HG03095 (cell line): ENCODE measurements around the gene EID2B.

Source experiments
- ATAC-seq: cut with Tn5 transposase; IDR thresholded peaks from one replicate; pipeline ENCODE4 v1.9.1; 2021; ENCODE audit warnings: moderate library complexity; ENCODE audit not compliant: unreplicated experiment

Gene EID2B, protein sequence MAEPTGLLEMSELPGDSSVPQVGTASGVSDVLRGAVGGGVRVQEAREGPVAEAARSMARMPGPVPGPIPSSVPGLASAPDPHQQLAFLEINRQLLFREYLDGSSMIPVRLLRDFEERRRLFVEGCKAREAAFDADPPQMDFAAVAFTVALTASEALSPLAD

DNA sequence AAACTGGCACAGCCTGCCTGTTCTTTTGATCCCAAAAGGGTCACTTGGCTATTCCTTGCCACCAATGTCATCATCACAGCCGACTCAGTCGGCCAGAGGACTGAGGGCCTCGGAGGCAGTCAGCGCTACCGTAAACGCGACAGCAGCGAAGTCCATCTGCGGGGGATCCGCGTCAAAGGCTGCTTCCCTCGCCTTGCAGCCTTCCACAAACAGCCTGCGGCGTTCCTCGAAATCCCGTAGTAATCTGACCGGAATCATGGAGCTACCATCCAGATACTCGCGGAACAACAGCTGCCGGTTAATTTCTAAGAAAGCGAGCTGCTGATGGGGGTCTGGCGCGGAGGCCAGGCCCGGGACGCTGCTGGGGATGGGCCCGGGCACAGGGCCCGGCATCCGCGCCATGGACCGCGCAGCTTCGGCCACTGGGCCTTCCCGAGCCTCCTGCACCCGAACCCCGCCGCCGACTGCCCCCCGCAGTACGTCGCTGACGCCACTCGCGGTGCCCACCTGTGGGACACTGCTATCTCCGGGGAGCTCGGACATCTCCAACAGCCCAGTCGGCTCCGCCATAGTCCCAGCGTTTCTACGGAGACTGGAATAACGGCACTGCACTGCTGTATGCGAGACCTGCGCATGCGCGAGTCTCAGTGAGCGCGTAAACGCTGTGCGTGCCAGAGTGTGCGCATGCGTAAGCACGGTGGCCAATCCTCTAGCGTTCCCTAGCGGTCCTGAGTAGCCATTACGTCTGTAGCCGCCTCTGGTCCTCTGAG, at the start of gene EID2B:
Gene EID2B, minus strand, starts transcription at position 620 of the 770 bp plus-strand sequence. Its CDS starts 50 bp downstream, at position 570.
- peak; percentile 61 for ATAC-seq

DNA sequence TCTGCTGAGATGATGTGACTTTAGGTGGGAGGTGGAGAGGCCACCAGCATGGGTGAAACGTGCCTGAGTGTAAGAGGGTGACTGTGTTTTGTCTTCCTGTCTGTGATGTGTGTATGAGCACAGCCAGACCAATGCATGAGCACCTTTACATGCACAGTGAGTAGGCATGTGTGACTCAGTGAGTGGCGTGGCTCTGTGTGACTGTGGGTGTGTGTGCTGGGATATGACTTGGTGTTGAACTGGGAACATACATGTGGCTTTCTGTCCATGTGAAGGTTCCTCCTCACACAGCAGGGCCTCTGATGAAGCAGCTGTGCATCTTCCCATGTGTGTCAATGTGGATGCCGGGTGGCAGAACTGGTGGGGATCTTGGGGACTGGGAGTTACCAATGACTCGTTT, 49.8 kb upstream of the EID2B start:
- no peak for ATAC-seq

DNA sequence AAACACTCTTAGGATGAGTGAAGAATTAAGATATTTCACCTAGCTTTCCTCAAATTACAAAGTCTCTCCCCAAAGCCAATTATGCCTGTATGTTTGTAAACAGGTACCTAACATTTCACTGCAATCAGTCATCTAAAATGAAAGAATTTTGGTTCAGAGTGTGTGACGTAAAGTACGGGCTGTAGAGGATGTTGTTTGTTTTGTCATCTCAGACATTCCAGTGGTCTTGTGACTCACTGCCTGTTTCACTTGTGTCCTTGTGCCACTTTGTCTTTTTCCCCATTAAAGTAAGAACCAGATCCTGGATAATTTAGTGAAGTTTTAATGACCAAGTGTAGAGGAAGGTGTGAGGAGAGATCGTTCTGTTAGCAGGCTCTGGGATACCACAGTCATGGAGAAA, 36.0 kb upstream of the EID2B start:
- no peak for ATAC-seq

DNA sequence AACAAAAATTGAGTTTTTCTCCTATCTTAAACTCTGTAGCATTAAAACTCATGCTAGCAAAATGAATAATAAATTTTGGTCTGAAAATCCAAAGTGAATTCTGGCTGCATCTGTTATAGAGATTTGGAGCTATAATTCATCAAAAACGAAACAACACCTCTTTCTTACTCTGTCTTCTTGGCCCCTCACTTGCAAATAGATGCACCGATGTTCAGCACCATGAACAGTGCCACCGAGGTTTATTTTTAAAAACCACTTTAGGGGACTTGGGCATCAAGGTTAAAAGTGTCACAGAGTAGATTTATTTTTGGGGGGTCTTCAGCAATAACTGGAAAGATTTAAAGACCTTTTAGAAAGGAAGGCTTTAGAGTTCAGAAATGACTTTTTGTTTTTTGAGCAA, 33.4 kb upstream of the EID2B start:
- no peak for ATAC-seq

DNA sequence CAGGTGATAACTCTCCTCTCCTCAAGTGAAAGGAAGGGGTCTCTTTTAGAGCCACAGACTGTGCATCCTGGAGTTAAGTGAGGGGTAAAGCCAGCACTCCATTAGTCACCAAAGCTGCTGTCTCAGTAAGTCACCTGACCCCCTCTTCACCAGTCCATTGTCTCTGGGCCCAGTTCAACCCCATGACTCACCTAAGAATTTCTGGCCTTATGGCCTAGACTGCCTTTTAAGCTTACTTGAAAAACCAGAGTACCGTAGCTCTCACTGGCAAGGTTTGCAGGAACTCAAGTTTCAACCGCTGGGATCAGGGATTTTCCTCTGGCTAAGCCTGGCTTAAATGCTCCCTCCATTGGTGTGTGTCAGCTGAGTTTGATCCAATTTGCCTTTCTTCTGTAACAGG, 30.8 kb upstream of the EID2B start:
- ATAC-seq, result no peak

DNA sequence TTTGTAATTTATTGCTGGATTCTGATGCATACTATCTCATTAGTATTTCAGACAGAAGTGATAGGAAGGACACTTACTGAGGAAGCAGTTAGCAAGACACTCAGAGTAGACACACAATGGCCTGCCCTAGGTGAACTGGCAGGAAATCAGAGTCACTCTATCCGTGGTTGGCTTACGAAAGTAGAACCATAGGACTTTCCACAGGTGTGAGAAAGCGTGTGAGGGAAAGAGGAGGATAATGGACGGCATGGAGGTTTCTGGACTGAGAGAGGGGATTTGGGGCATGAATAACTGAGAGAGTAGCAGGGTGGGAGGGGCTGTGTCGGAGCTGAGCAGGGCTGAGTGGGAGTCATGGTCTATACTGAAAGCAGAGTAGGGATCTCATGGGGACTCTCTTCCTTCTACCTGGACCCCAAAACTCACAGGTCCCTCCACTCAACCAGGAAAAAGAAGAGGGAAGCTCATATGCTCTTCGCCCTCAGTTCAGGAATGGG, 26.0 kb upstream of the EID2B start:
- ATAC-seq, result peak; percentile 22

DNA sequence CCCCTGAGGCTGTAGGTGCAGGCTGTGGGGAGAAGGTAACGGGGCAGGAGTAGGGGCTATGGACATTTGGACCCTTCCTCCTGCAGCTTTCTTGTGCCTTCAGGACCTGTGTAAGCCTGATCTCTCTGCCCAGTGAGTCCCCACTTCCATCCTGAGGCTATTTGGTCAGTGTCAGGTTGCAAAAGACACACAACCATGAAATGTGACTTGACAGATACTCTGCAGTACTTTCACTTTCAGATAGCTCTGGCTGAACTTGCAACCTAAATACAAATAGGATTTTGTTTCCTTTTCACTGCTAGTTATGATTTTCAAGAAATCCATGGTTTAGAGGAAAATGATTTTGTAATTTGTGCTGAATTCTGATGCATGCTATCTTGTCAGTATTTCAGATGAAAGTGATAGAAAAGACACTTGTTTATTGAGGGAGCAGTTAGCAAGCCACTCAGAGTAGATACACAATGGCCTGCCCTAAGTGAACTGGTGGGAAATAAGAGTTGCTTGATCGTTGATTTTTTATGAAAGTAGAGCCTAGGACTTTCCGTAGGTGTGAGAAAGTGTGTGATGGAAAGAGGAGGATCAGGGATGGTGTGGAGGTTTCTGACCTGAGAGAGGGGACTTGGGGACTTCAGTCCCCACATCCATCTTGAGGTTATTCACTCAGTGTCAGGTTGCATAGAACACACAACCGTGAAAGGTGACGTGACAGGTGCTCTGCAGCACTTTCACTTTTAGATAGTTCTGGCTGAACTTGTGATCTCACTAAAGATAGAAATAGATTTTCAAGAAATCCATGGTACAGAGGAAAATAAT, 25.4 kb upstream of the EID2B start:
- peak; percentile 60 for ATAC-seq

DNA sequence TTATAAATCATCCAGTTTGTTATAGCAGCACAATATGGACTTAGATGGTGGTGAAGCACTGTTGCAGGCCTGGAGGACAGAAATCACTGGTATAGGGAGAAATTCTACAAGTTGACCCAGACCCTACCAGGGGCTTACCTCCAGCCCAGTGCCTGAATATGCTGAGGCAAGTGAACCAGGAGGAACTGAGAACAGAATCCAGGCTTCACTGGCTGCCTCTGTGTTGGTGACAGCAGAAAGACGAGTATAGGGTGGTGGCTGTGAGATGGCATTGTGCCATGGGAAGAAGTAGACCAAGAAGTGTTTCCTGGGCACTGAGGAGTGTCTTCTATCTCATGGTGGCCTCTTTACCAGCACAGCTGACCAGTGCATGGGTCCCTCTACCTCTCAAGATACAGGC, 23.2 kb upstream of the EID2B start:
- ATAC-seq, result no peak

DNA sequence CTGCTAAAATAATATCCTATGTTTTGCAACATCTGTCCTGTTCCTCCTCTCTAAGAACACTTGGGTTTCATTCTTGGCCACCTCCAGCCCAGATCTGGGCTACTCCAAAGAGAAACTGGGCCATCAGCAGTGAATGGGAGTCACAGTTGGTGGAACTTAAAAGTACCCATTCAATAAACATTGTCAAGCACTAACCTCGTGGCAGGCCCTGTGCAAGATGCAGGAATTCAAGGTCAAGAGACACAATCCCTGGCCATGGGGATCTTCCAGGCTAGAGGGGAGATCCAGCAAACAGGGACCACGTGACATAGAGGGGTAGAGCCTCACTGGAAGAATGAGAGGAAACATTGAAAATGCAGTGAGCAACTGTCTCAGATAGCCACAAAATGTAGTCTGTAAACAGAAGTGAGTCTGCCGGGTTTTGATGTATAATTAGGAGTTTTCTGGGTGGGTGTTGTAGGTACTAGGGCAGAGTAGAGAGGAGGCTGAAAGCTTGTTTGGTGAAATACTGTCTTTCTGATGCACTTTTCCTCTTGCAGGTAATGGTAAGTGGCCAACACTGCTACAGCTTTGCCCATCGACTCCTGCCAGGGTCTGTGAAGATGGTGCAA, 22.2 kb upstream of the EID2B start:
- ATAC-seq, result no peak

DNA sequence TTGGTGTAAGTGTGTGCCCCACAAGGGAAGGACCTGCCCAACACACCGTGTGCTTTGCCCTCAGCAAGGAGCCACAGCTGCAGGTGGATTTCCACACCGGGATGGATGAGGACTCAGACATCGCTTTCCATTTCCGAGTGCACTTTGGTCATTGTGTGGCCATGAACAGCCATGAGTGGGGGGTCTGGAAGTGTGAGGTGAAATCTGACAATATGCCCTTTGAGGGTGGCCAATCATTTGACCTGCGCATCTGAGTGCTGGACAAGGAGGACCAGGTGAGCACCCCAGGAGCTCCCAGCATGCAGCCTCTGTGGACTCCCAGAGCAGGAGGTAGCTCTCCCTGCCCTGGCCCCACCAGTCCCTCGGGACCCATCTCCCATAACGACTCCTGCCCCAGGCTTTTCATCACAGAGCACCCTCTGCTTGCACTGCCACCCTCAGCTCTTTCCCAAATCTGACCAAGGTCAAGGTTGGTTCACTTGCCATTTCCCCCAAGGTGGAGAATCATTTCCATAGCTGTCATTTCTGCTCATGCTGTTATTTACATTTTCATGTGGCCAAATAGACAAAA, 20.5 kb upstream of the EID2B start:
- no peak for ATAC-seq

DNA sequence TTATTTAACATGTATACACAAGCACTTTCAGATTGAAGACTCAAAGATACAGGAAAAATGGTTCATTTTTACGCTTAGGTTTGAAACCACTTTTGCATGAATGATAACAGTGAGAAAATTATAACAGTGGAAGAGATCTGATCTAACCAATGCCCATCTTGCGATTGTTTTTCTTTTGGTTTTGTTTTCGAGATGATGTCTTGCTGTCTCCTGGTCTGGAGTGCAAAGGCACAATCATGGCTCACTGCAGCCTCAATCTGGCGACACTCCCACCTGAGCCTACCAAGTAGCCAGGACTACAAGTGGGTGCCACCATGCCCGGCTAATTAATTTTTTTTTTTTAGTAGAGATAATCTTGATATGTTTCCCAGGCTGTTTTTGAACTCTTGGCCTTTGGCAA, 17.5 kb upstream of the EID2B start:
- ATAC-seq, result no peak

DNA sequence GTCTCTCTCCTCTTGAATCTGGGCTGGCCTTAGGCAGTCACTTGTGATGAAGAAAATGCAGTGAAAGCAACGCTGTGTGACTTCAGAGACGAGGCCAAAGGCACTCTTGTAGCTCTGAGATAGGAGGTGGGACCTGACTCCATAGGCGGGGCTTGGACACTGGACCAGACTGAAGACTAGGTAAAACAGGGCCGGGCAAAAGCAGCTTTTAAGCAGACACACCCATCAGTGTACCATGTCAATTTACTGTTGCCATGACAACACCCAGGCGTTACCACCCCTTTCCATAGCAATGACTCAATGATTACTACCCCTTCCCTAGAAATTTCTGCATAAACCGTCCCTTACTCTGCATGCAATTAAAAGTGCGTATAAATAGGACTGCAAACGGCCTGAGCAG, 13.9 kb upstream of the EID2B start:
- ATAC-seq, result no peak

DNA sequence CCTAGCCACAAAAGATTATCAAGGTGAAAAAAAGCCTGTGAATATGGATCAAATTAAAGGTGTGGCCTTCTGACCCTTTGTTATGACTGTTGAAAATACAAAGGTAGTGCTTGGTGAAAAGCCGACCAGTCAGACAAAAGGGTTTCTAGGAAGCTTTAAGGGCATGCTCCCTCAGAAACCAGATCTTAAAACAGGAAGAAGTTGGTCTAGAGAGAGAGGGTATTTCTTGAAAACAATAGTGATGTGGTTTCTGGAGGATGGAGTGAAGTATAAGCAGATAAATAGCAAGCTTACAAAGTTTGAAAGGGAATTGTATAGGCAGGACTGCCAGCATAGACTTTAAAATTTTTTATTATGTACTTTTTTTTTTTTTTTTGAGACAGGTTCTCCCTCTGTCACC, 12.3 kb upstream of the EID2B start:
- no peak for ATAC-seq

DNA sequence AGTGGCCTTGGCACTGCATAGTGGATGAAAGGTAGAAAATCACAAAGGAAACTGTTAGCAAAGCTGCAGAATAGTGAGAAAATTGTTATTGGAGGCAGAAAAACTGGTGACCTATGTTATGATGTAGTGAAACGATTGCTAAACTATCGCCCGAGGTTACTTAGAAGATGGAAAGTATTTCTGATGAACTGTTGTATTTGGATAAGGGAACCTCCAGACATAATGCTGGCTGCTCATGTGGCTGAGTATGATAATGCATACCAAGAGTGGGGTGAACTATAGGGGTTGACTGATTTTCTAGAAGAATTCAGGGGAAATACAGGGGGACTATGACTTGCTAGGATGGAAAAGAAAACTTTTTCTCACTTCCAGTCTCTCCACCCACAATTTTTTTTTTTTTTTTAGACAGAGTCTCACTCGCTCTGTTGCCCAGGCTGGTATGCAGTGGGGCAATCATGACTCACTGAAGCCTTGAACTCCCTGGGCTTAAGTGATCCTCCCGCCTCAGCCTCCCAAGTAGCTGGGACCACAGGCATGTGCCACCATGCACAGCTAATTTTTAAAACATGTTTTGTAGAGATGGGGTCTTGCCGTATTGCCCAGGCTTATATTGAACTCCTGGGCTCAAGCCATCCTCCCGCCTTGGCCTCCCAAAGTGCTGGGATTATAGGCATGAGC, 11.7 kb upstream of the EID2B start:
- ATAC-seq, result no peak

DNA sequence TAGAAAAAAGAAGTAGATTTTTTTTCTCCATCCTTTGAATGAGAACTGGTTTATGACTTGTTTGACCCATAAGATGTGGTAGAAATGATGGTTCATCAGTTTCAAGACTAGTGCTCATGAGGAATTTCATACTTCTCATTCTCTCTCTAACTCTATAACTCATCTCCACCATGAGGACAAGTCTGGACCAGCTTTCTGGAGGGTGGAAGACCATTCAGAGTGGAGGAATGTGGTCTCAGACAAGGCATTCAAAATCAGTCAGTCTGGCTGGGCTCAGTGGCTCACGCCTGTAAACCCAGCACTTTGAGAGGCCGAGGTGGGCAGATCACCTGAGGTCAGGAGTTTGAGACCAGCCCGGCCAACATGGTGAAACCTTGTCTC, 10.8 kb upstream of the EID2B start:
- ATAC-seq, result no peak

DNA sequence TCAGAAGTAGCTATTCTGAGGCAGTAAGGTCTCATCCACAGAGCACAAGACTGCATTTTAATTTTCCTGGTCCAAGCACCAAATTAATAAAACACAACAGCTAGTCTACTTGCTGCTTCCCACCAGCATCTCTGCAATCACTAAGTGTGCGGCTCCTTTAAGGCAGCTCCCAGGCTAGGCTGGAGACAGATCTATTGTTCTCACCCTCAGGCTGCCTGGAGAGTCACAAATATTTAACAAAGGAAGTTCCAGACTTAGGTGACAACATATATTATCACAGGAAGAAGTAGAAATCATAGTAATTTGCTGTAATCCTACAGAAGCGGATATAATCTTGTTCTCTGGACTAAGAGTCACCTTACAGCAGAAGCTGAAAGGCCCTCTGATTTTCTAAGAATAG, 9.6 kb upstream of the EID2B start:
- ATAC-seq, result no peak

DNA sequence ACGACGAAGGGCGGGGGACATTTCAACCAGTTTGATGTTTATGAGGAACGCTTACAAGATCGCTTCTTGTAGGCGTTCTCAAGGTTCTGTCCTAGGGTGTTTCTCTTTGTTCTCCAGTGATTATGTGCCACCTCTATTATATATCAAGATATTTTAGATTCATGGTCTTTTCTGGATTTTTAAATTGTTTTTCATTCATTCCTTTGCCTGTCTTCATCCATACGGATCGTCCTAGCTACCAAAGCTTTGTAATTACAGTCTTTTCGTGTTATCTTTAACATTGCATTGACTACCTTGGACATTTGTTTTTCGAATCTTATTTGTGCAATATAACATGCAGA, 7.7 kb upstream of the EID2B start:
- ATAC-seq, result no peak

DNA sequence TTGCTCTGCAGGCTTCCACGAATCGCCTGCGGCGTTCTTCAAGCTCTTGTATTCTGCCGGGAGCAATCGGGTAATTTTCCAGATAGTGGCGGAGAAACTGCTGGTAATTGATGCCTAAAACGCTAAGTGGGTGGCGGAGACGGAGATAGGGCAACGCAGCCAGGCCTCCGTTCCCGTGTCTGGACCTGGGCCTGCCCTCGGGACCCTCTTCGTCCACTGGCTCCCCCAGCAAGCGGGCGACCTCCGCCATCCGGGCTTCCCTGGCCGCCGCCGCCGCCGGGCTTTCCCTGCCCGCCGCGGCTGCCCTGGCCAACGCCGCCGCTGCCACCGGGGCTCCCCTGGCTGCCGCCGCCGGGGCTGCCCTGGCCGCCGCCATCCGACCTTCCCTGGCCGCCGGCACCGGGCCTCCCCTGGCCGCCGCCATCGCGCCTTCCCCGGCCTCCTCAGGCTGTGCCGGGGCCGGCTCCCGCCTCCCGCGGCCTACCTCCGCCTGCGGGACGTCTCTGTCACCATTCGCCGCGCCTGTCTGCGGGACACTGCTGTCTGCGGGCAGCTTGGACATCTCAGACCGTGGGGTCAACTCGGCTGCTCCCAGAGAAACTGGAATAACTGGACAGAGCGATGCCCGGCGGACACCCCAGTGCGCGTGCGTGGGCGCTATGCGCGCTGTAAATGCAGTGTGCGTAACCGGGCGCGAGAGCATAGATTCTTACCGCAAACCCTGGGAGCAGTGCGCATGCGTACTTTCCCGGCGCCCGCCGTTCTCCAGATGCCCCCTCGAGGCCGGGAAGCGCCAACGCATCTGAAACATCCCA, 7.1 kb upstream of the EID2B start, which contains the start of gene EID2:
Gene EID2, minus strand, starts transcription at position 644 of the 815 bp plus-strand sequence. Its CDS starts 82 bp downstream, at position 562.
- peak; percentile 76 for ATAC-seq

DNA sequence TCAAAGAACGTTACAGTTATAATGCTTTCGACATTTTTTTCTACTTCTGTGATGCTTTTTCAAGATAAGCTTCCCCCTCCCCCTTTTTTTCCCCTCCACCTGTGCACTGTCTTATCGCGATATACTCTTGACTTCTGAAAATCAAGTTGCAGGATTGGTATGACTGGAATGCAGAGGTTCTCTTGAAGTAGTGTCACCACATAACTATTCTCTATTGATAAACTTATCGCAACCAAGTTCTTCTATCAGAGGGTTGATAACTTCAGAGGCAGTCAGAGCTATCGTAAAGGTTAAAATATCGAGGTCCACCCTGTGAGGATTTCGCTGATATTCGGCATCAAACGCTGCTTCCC, 6.5 kb upstream of the EID2B start:
- ATAC-seq, result peak; percentile 8

DNA sequence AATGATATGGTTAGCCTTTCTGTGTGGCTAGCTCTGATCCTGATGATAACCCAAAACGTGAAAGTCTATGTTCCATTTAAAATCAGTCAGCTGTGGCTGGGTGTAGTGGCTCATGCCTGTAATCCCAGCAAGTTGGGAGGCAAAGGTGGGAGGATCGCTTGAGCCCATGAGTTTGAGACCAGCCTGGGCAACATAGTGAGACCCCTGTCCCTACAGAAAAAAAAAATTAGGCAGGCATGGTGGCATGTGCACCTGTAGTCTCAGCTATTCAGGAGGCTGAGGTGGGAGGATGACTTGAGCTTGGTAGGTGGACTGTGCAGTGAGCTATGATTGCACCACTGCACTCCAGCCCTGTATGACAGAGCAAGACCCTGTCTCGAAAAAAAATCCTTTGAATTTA, 1.1 kb upstream of the EID2B start:
- no peak for ATAC-seq
